GM12872 (cell line): Measurements from ENCODE around the gene KLF15.

ENCODE experiments used
- TF ChIP-seq, protein P1 (sequence below): IDR thresholded peaks from 3 replicates; pipeline ENCODE4 v1.5.1; 2011; ENCODE audit warnings: low read depth, mild to moderate bottlenecking, low read length, moderate library complexity; ENCODE audit not compliant: insufficient read depth

KLF15 gene

DNA sequence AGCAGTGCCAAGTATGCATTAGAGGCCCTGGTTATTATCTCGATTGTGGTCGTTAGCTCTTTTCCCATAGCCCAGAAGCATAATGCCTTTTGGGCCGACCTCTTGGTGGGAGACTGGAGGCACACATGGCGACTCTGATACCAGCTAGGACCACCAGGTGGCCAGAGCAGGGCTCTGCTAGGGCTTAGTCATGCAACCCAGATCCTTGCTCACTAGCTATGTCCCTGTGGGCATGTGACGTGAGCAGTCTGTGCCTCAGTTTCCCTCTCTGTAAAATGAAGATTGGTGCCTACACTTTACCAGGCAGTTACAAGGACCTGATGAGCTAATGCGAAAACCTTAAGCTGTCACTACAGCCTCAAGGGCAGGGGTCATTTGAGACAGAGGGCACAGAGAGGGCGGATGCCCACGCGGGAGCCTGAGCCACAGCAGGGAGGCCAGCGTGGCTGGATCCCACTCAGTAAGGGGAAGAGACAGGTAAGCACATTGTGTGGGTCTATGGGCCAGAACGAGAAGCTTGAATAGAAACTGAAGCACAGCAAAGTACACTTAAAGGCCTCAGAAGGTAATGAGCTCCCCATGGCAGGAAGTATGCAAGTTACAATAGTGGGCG lies 8.8 kb downstream of the KLF15 start:
- TF ChIP-seq, protein P1, sequence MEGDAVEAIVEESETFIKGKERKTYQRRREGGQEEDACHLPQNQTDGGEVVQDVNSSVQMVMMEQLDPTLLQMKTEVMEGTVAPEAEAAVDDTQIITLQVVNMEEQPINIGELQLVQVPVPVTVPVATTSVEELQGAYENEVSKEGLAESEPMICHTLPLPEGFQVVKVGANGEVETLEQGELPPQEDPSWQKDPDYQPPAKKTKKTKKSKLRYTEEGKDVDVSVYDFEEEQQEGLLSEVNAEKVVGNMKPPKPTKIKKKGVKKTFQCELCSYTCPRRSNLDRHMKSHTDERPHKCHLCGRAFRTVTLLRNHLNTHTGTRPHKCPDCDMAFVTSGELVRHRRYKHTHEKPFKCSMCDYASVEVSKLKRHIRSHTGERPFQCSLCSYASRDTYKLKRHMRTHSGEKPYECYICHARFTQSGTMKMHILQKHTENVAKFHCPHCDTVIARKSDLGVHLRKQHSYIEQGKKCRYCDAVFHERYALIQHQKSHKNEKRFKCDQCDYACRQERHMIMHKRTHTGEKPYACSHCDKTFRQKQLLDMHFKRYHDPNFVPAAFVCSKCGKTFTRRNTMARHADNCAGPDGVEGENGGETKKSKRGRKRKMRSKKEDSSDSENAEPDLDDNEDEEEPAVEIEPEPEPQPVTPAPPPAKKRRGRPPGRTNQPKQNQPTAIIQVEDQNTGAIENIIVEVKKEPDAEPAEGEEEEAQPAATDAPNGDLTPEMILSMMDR, result 0 out of 3 replicates have a peak, but pooled peaks have one; percentile 22

DNA sequence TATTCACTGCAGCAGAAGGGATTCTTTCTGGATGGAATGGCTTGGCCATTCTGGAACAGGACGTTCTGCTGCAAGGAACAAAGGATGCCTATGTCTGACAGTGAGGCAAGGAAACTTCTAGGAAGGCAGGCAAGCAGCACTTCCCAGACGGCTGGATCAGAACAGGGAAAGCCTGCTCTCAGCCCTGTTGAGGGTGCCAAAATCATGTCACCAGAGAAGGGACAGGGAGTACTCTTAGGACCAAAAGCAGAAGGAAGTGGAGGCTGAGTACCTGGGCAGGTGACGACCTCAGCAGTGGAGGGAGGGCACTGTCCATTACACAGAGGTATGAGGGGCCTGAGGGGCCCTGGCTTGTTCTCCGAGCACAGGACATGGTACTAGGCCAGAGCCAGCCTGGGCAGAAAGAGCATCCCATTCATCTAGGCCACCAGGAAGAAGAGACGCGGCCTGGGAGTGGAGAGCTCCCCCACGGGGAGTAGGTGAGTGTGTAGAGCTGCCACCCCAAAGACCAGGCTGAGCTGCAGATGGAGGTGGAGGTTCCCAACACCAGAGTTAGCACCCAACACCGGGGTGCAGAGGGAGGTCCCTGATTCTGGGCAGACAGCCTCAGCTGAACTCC lies 9.6 kb downstream of the KLF15 start:
- TF ChIP-seq, protein P1, result no peak

DNA sequence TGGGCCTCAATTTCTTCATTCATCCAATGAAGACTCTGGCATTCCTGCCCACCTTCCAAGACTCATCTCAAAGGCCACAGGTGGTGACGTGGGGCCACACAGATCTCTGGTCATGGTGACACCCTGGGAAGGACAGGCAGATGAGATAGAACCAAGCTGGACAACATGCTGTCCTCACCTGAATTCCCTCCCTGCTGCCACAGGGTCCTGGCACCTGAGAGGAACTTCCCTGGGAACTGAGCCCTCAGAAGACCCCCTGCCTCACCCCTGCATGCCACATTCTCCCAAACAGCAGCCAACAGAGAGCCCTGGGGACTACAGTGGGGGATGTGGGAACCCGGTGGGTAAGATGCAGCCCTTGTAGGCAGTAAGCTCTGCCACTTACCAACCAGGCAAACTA lies 10.7 kb downstream of the KLF15 start:
- TF ChIP-seq, protein P1, result no peak

DNA sequence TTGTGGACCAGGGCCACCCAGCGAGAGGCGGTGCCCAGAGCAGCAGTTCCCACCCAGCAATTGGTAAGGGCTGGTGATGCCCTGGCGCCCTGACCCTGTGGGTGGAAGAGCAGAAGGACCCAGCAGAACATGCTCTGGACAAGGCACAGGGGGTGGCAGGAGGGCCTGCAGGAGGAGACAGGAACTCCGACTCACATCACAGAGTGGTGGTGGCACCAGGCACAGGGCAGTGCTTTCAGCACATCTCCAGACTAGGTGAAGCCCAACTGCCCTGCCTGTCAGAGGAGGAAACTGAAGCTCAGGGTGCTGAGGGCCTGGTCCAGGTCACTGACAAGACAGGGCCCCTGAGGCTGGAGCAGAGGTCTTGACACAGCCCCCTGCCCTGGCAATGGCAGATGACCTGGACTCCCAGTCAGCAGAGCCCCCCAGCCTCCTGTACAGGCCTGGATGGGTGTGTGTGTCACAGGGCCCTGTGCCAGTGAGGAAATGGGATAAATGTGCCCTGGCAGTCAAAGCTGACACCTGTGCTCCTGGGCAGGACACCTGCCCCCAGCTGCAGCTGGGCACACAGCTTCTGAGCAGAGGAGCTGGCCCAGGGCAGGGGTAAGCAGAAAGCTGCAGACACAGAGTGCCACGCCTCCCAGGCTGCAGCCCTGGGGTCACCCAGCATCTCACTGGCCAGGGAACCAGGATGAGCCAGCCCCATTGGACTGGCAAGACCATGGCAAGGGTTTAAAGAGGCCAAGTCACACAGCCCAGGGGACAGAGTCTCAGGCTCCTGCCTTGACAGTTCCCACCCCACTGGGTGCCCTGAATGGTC lies 11.4 kb downstream of the KLF15 start:
- TF ChIP-seq, protein P1, result no peak

DNA sequence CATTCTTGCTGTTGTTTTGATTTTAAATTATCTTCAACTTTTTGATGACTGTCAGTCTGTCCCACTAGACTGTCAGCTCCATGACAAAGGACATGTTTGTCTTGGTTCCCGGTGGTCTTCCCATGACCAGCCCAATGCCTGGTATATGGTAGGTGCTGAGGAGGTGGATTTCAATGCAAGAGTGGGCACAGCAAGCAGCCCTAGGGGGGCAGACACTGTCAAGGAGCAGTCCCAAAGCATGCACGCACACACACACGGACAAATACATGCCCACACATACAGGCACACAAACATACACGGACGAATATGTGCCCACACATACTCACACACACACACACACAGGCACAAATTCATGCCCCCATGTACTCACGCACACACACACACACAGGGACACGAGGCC lies 12.0 kb downstream of the KLF15 start:
- TF ChIP-seq, protein P1, result no peak

DNA sequence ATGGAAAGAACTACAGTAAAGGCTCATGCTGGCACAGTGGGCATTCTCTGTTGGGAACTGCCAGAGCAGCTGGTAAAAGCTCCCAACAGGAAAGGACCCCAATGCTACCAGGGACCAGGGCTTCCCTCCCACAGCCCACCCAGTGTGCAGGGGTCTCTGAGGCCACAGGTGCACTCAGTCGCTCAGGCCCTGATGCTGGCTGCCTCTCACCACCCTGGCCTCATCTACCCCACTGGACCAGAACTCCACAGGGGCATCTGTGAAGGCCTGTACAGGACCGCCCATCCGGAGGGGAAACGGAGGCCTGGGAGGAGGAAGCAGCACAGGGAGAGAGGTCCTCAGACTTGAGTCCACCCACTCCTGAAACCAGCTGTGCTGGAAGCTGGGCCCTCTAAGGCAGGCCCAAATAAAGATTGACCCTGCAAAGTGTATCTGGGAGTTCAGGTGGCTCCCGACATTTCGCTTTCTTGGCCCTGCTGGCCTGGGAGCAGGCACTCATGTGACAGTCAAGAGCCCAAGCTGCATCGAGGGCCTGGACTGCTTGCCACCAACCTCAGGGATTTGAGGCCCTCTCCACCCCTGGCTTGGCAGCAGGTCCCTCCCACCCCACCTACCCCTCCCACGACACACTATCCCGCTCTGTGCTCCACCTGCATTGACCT lies 12.7 kb downstream of the KLF15 start:
- TF ChIP-seq, protein P1, result no peak

DNA sequence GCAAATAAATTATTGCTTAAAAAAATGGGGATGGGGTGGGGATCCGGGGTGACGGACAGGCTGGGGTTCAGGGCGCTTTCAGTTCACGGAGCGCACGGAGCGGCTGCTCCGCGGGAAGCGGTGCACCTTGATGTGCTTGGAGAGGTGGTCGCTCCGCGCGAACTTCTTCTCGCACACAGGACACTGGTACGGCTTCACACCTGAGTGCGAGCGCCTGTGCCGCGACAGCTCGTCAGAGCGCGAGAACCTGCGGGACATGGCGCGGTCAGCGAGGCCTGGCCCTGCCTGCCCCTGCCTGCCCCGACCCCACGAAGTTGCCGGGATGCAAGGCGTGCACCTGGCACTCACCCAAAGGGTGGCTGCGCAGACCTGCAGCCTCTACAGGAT lies 13.6 kb downstream of the KLF15 start:
- TF ChIP-seq, protein P1, result no peak
